Activated CD4-positive, alpha-beta T cell treated with anti-CD3 and anti-CD28 coated beads, Interleukin-2, amount 50 U/mL, for 48 hours (primary cell): ENCODE data around the gene CRKL.
"Not testable (repeated sequence)": the region's sequence is repeated elsewhere in the genome, so short reads cannot be mapped to it uniquely, and the experiment has no call there.

Experiments
- DNase-seq, 2 experiments: peaks; one replicate each; pipeline ENCODE4 v3.0.0-alpha.2; 2020

Gene CRKL, protein sequence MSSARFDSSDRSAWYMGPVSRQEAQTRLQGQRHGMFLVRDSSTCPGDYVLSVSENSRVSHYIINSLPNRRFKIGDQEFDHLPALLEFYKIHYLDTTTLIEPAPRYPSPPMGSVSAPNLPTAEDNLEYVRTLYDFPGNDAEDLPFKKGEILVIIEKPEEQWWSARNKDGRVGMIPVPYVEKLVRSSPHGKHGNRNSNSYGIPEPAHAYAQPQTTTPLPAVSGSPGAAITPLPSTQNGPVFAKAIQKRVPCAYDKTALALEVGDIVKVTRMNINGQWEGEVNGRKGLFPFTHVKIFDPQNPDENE

DNA sequence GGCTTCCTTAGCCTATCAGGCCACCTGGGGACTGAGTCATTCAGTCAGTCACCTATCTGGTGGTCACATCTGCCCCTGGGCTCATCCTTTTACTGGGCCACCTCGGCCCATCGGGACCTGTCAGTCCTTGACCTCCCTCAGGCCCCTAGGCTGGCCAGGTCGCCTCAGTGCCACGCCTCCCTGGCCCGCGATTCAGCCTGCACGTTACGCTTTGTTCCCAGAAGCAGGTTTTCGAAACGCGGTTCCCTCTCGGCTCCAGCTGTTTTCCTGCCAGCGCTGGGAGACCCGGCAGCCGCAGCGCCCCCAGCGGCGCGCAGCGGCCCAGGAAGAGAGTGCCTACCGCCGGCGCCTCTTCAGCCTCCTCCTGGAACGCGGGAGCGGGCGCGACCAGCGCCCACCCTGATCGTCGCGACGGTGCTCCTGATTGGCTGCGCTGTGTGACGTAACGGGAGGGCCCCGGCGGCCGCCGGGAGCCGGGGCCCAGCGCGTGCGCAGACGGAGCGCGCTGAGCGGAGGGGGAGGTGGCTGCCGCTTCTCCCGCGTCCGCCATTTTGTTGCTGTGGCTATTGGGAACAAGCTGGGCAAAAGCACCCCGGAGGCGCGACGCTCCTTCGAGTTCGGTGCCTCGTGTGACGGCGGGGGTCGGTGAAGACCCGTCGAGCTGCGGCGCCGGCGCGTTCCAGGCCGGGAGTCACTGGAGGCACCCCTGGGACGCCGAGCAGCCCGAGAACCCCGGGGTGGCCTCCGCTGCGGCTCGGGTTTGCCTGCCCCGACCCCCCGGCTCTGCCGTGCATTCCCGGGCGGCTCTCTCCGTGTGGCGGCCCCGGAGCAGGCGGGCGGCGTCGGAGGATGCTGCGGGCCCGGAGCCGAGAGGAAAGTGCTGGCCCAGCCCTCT is at the start of gene CRKL:
TSS of gene CRKL (plus strand) at position 492 of the 895 bp plus-strand sequence. CDS start 528 bp downstream, outside the sequence.
- peak; percentile 94 to 95 for DNase-seq

DNA sequence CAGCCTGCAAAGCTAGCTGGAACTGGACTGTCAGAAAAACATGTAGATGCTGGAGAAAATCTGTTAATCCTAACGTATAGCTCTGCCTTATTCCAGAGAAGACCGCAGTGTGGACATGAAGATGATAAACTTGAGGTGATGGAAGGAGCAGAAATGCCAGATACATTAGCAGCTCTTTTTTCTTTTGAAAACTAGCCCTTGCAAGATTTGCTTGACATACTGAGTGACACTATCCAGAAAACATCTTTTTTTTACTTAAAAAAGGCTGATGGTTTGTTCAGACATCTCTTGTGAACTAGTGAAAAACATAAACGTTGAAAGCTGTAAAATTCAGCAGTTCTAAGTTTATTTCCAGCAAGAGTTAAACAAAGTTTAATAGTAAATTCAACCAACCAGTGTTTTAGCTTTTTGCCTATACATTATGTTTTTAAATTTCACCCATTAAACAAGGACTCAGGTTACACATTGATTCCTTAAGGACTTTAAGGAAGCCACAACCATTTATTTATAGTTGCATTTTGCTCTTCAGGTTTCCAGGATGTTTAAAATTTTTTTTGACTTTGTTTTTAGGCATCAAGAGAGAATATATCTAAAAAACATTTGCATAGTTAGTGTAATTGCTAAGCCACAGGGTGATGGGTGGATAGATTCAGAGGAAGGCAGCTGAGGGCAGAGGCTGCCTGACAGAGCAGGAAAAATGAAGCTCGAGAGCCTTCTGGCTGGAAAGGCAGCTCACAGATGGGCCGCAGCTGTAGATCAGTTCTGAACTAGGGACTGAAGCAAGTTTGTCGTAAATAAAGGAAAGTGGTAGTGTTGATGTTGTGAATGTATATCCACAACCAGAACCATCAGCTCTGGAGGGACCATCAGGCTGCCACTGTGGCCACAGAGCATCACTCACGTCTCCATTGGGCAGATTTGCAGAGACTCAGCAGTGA is 48.9 kb upstream of the CRKL start:
- no peak for DNase-seq

DNA sequence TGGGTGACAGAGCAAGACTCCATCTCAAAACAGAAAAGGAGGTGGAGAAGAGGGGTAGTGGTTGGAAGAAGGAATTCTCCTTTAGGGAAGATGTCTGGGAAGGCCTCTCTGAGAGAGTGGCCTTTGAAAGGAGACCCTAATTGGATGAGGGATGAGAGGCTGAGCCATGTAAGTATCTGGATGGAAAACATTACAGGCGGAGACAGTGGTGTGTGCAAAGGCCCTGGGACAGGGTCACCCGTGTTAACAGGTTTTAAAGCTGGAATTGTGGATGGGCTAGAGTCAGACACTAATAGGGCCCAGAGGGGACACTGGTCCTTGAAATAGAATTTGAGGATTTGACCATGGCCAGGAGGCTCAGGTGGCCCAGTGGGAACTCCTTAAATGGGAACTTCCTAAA is 48.0 kb upstream of the CRKL start:
- DNase-seq: no peak

DNA sequence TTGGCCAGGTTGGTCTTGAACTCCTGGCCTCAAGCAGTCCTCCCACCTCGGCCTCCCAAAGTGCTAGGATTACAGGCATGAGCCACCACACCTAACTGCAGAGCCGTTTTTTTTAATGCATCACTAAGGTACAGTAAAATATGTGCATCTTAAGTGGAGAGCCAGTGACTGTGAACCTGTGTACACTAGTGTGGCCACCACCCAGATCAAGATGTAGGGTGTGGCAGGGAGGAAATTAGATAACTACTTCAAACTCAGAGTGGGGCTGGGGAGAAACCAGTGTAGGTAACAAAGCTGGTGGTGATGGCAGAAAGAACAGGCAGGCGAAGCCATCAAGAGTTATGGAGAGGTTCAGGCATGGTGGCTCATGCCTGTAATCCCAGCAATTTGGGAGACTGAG is 44.0 kb upstream of the CRKL start:
- no peak for DNase-seq

DNA sequence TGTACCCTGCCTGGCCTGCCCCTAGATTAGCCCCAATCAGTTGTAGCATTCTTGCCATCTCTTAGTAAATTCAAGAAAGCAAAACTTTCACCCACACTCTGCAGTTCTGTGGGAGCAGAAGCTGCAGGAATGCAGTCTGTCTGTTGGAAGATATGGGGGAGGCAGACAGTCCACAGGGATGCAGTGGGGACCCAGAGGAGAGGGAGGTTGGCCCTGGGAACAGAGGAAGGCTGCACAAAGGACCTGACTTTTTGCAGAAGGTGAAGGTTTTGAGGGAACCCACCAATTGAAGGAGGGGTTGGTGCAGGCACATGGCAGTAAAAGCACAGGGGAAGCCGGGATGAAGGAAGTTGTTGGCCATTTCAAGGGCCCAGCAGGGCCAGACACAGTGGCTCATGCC is 41.9 kb upstream of the CRKL start:
- DNase-seq: no peak

DNA sequence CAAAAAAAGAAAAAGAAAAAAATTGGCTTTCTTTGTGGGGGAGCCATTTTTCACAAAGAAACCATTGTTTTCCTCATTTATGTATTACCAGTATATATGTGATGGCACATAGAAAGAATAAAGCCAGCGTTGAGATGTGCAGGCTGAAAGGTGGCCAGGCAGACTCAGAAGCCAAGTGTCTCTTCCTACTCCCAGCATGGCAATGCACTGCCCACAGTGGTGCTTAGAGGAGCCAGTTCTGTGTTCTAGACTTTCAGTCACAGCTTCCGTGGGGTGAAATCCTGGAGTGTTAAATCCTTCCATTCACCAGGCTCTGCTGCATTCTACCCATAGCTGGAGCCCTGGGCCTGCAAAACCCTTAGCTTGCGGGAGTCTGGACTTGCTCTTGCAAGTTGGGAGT is 39.5 kb upstream of the CRKL start:
- DNase-seq: no peak

DNA sequence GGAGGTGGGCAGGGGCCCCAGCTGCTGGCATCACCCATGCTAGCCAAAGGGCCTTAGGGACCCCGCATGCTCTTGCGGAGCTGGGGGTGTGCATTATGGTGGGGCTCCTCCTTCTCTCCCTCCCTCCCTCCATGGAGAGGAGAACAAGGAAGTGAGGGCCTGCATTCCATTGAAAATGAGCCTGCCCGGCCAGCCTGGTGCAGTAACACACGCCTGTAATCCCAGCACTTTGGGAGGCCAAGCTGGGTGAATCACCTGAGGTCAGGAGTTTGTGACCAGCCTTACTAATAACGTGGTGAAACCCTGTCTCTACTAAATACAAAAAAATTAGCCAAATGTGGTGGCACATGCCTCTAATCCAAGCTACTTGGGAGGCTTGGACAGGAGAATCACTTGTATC is 36.0 kb upstream of the CRKL start:
- DNase-seq: no peak

DNA sequence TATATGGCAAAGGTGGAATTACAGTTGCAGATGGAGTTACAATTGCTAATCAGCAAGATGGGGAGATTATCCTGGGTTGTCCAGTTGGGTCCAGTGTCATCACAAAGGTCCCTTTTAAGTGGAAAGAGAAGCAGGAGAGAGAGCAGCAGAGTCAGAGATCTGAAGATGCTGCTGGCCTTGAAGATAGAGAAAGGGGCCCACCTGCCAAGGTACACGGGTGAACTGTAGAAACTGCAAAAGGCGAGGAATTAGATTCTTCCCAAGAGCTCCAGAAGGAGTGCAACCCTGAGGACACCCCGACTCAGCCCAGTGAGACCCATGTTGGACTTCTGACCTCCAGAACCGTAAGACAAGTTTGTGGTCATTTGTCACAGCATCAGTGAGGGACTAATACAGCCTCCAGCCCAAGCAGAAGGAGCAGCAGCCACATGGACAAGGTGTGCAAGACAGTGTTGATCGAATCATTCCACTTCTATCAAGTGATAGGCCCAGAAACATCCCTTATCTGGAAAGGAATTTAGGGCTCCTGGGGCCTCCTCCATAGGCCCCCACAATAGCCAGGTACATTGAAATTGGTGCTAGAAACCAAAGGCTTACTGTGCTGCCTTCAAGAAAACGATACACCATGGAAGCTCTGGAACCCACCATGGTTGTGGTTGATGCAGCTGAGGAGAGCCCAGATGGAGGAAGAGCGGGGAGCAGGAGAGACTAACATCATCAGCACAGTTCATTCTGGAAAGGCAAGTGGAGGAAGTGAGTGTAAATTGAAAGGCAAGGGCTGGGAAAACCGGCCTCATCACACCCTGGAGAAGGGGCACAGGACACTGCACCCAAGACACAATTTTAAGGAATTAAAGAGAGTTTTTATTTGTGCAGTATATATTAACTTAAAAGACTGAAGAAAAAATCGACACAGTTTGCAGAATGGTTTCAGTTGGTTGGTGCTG is 35.1 kb upstream of the CRKL start:
- no peak for DNase-seq

DNA sequence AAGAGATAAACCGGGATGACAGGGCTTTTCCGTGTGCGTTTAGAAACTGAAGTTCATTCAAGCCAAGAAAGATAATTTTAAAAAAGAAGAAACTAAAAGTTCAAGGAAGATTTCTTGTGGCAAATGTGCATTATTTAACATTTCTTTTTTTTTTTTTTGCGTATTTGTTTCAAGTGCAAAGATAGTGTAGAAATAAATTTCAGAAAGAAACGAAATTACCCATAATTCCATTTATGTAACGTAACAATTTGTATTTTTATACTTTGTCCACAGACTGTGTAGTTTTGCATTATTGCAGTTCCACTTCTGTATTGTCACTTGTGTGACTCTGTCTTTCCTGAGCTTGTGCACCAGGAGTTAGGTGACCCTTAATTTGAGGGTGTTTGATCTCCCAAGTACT is 34.4 kb upstream of the CRKL start:
- no peak for DNase-seq

DNA sequence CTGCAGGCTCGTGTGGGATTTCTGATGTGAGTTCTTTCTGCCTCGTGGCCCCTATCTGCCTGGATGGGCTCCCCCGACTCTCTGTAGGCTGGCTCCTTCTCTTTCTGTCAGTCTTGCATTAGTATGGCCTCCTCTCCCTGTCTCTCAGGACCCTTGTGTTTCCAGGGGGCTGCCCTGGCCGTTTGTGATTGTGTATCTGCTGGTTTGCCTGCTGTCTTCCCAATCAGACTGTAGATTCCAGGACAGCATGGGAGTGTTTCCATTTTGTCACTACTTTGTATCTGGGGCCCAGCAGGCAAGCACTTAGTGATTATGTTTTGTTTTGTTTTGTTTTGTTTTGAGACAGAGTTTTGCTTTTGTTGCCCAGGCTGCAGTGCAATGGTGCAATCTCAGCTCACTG is 32.8 kb upstream of the CRKL start:
- no peak for DNase-seq

DNA sequence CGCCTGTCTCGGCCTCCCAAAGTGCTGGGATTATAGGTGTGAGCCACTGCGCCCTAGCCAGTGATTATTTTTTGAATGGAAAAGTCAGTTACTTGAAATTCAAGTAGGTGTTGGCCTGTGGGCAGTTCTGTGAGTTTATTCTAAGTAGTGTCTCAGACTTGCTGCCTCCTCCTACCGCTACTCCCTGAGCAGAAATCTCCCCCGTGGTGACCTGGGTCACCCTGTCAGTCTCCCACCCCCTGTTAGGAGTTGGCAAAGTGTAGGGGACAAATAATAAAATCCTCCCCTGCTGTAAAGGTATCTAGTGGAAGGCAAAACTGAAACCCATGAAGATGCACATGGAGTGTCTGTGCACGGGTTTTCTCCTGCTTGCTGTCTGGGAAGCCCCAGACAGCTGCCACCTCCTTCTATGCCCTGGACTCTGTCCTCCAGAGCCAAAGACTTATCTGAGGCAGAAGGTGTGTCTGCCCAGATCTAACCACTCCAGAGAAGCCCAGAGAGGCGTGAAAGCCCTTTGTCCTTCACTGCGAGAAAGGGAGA is 32.1 kb upstream of the CRKL start:
- no peak for DNase-seq

DNA sequence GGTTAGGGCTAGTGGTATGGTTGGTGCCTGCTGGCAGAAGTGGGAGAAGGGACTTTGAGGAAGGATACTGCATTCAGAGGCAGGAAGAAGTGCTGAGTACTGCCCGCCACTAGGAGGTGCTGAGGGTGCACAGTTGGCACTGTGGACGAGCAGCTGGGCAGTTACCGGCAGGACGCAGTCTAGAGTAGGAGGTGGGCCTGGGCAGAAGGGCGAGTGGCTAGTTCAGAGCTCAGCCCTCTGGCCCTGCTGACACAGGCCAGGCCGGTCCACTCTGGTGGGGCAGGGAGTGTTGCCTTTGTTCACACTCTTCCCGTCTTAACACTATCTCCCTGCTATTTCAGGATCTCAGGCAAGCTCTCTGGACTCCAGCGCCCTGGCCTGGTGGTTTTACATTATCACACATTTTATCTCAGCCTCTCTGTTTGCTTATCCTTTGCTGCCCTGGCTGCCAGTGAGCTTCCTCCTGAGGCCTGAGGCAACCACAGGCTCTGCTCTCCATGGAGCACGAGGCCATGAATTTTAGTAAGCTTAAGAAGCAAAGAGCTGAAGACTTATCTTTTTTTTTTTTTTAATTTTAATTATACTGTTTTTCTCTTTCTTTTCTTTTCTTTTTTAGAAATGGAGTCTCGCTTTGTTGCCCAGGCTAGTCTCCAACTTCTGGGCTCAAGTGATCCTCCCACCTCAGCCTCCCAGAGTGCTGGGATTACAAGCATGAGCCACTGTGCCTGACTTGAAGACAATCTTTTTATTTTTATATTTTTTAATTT is 31.5 kb upstream of the CRKL start:
- peak; percentile 50 to 57 for DNase-seq

DNA sequence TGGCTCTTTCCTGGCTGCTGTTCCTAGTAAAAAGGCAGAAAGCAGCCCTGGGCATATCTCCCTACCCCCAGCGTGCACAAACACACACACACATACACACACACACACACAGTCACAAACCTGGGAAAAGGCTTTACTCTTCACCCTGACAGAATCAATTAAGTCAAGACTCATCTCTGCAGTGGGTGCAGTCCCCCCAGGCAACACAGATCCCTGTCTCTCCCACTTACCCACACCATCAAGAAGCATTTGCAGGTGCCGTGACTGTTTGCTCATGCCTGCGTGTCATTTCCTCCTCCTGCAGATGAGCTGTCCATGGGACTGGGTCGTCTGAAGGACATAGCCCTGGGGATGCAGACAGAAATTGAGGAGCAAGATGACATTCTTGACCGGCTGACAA is 29.8 kb upstream of the CRKL start:
- DNase-seq: no peak

DNA sequence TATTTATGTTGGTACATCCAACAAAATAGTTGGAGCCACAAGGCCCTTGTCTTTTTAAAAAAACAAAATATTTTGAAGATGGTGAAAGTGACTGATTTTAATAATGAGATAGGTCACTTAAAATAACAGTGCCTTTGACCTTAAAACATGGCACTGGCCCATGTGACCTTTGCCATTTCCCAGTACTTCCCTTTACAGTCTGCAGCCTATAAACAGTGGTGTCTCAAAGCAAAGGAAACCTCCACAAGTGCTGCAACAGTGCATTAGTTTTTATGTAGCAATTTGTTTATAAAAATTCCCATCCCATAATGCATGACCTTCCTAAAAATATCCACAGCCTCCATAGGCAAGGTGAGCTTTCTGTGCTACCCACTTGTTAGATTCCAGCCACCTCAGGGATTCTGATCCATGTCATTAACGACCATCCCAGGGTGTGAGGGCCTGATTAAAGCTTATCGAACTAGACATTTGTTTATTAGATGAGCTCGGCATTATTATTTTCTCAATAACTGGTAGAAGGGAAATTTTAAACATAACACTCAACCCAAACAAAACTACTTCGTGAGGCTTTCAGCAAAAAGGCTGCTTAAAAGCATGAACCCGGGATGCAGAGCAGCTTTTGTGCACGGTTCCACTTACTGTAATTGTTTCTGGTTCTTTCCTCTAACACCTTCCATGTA is 28.0 kb upstream of the CRKL start:
- DNase-seq: no peak

DNA sequence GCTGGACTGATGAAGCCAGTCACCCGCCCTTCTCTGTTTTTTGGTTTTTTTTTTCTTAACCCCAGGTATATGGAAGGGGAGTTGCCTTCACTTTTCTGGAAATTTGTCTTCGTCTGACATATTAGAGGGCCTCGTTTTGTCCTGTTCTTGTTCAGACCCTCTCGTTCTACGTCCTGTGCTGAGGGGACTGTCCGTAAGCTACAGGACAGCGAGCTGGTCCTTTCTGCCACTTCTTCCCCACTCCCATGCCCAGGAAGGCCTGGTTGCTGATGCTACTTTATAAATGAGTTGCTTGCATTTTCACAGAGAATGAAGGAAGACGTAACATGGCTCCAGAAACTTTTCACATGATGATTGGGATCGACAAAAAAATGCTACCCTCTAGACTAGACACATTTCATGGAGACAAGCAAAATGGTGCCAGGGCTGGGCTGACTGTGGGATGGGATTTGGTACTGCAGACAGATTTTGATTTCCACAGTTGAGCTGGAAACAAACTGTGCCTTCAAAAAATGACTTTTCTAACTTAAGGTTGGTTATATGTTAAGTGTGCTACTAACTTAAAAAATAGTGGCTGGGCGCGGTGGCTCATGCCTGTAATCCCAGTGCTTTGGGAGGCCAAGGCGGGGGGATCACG is 27.2 kb upstream of the CRKL start:
- DNase-seq: no peak

DNA sequence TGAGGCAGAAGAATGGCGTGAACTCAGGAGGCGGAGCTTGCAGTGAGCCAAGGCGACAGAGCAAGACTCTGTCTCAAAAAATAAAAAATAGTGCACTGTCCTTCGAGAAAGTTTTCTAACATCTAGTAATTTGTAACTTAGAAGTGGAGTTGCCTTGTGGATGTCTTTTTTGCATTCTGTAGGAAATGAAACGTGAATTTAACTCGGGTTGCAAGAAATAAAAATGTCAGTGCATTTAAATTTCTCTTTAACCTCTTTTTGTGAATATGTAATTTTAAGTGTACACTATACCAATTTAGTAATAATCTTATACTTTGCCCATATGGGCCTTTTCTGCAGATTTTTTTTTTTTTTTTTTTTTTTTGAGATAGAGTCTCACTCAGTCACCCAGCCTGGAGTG is 26.2 kb upstream of the CRKL start:
- DNase-seq: no peak

DNA sequence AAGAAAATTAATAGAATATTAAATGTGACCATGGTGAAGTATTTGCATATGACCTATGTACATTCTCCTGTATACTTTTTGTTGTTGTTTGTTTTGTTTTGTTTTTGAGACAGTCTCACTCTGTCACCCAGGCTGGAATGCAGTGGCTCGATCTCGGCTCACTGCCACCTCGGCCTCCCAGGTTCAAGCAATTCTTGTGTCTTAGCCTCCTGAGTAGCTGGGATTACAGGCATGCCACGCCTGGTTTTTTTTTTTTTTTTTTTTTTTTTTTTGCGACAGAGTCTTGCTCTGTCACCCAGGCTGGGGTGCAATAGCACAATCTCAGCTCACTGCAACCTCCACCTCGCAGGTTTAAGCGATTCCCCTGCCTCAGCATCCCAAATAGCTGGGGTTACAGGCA is 19.5 kb upstream of the CRKL start:
- DNase-seq: not testable (repeated sequence)

DNA sequence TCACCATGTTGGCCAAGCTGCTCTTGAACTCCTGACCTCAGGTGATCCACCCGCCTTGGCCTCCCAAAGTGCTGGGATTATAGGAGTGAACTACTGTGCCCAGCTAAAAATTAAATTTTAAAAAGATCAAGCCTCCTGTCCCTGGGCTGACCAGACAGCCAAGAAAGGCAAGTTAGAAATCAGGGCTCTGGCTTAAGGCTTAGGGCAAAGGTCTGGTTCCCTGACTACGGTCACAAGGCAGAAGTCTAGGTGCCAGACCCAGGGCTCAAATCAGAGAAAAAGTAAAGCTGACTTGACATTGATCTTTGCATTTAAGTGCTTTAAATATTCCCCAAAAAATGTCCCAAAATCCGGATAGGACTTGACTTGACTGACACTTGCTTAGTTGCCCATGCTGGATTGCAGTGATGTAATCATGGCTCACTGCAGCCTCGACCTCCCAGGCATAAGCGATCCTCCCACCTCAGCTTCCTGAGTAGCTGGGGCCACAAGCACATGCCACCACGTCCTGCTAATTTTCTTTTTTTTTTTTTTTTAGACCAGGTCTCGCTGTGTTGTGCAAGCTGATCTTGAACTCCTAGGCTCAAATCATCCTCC is 17.3 kb upstream of the CRKL start:
- DNase-seq: no peak
